Endothelial cell of umbilical vein (primary cell): ENCODE measurements around the gene ETNK2. TPM values are rescaled to one million over a fixed set of nuclear protein-coding genes. Genes with fewer than 3 reads are reported as not detected.

Source experiments
- BruUV-seq: library from RNA; stranded (reverse); fragments of 400-500 nt; replicated peaks from 2 replicates; lab custom pipeline; 2021; lab: Mats Ljungman, UMichigan
- CTCF ChIA-PET: fragments of 300-600, 350-600 bp; sonication (Branson Sonifier 250); formaldehyde crosslinking; loops from one replicate; lab custom pipeline; 2021; ENCODE audit warnings: antibody characterized with exemption, inconsistent platforms; lab: Charles Lee
- POLR2A ChIA-PET: fragments of 300-600, 350-600 bp; sonication (Branson Sonifier 250); formaldehyde crosslinking; loops from one replicate; lab custom pipeline; 2021; ENCODE audit warnings: antibody characterized with exemption, inconsistent platforms; lab: Charles Lee
- DNase-seq: peaks from one replicate; pipeline ENCODE4 v3.0.0-alpha.2; 2011; ENCODE audit warnings: low read depth, low spot score
- FAIRE-seq: peaks from 2 replicates; lab custom pipeline; 2011; peaks lifted over from hg19 to GRCh38; lab: Jason Lieb, UNC
- H2AFZ ChIP-seq: 2 replicates; pipeline ENCODE4 v1.6.0; 2012; ENCODE audit warnings: low read depth, low read length, control low read depth, inconsistent platforms
- H3K27ac ChIP-seq: 2 replicates; pipeline ENCODE4 v1.5.1; 2011; ENCODE audit warnings: low read depth, mild to moderate bottlenecking, control low read depth, low read length, moderate library complexity; ENCODE audit not compliant: insufficient read depth
- H3K27me3 ChIP-seq, 2 experiments: 2 replicates each; pipeline versions ENCODE4 v1.6.0 to v1.6.1; 2011; ENCODE audit warnings: low read length in 2 of 2, mixed read lengths in 1 of 2; ENCODE audit not compliant: control insufficient read depth in 2 of 2, insufficient read depth in 2 of 2
- H3K36me3 ChIP-seq, 2 experiments: 2 replicates in 1 of 2; 3 replicates in 1 of 2; pipeline ENCODE4 v1.5.1; 2011; ENCODE audit warnings: low read length in 2 of 2, mild to moderate bottlenecking in 1 of 2, moderate library complexity in 1 of 2; ENCODE audit not compliant: control insufficient read depth in 2 of 2, insufficient read depth in 2 of 2; ENCODE audit errors: extremely low read depth in 1 of 2
- H3K4me1 ChIP-seq: 3 replicates; pipeline ENCODE4 v1.5.1; 2011; ENCODE audit warnings: mild to moderate bottlenecking, low read length; ENCODE audit not compliant: control insufficient read depth, insufficient read depth; ENCODE audit errors: extremely low read depth
- H3K4me2 ChIP-seq: 2 replicates; pipeline ENCODE4 v1.6.1; 2011; ENCODE audit warnings: low read length, control low read depth, mixed read lengths; ENCODE audit not compliant: insufficient read depth
- H3K4me3 ChIP-seq, 3 experiments: fragments of 200-600 bp in 1 of 3; sonication (generic), shearing (Covaris generic) in 1 of 3; replicated peaks in 1 of 3; 2 replicates each; pipeline ENCODE4 v1.5.1; 2011 to 2016; ENCODE audit warnings: control low read depth in 3 of 3, low read length in 3 of 3, mild to moderate bottlenecking in 2 of 3, inconsistent platforms in 1 of 3, low read depth in 1 of 3, moderate library complexity in 1 of 3; ENCODE audit not compliant: insufficient read depth in 1 of 3
- H3K79me2 ChIP-seq: 2 replicates; pipeline ENCODE4 v1.6.0; 2012; ENCODE audit warnings: low read length, inconsistent platforms; ENCODE audit not compliant: control insufficient read depth, insufficient read depth
- H3K9ac ChIP-seq: replicated peaks from 2 replicates; pipeline ENCODE3; 2011; ENCODE audit warnings: low read length, control low read depth; ENCODE audit not compliant: insufficient read depth; ENCODE audit errors: extremely low read depth
- H3K9me1 ChIP-seq: replicated peaks from 3 replicates; pipeline ENCODE4 v1.6.0; 2011; ENCODE audit warnings: mild to moderate bottlenecking, low read length; ENCODE audit not compliant: control insufficient read depth, insufficient read depth; ENCODE audit errors: extremely low read depth
- H3K9me3 ChIP-seq: replicated peaks from 2 replicates; pipeline ENCODE4 v1.5.1; 2012; ENCODE audit warnings: low read length, inconsistent platforms; ENCODE audit not compliant: control insufficient read depth, insufficient read depth
- H4K20me1 ChIP-seq: replicated peaks from 2 replicates; pipeline ENCODE3; 2011; ENCODE audit warnings: mild to moderate bottlenecking, low read length; ENCODE audit not compliant: control insufficient read depth, insufficient read depth; ENCODE audit errors: extremely low read depth
- FOS ChIP-seq: IDR thresholded peaks from 2 replicates; pipeline ENCODE4 v1.6.1; 2011; ENCODE audit warnings: mild to moderate bottlenecking, low read length, moderate library complexity, borderline replicate concordance; ENCODE audit not compliant: insufficient read depth
- GATA2 ChIP-seq: IDR thresholded peaks from 2 replicates; pipeline ENCODE4 v1.7.0; 2011; ENCODE audit warnings: low read depth, mild to moderate bottlenecking, moderate library complexity, mixed read lengths, low read length; ENCODE audit not compliant: insufficient read length, insufficient read depth
- MAX ChIP-seq: IDR thresholded peaks from 2 replicates; pipeline ENCODE4 v1.6.1; 2011; ENCODE audit not compliant: insufficient read depth, insufficient read length
- MYC ChIP-seq: IDR thresholded peaks from one replicate; pipeline ENCODE4 v1.6.1; 2011; ENCODE audit warnings: mild to moderate bottlenecking, low read depth, low read length
- POLR2A ChIP-seq: IDR thresholded peaks from 2 replicates; pipeline ENCODE4 v1.6.1; 2012; ENCODE audit warnings: low read depth, mild to moderate bottlenecking, control low read depth, low read length
- POLR2AphosphoS5 ChIP-seq: IDR thresholded peaks from 2 replicates; pipeline ENCODE4 v1.6.1; 2012; ENCODE audit warnings: low read depth, mild to moderate bottlenecking, control low read depth, low read length, moderate library complexity; ENCODE audit not compliant: insufficient read depth
- dilution Hi-C: fragments of 300-500 bp; cut with MboI; formaldehyde crosslinking; loops from one replicate; pipeline ENCODE4 v1.15.0; 2019; ENCODE audit warnings: low sequenced_read_pairs; ENCODE audit not compliant: extremely low pct_ligation_motif_present
- intact Hi-C: fragments of 100-400 bp; cut with micrococcal nuclease; formaldehyde crosslinking; loops from one replicate; pipeline ENCODE4 v1.10.0; 2022
- polyA plus RNA-seq, 4 experiments: library from polyadenylated mRNA; depleted of rRNA in 3 of 4; stranded (reverse) in 3 of 4; unstranded in 1 of 4; fragments of >200 nt; gene quantifications; 2 replicates each; pipeline versions ENCODE4 v1.2.1 to v1.2.3, GENCODE V29; 2011 to 2012; ENCODE audit warnings: missing spikeins in 1 of 4
- total RNA-seq: library from RNA; stranded (reverse); gene quantifications from 2 replicates; pipeline ENCODE4 v1.2.3, GENCODE V29; 2021

Gene ETNK2
- total and polyA plus RNA-seq, 2 donors (not counting 3 experiments of a cell fraction or from before 2014, with no cell fraction given) = 13.5 to 27.5 TPM

- Histone ChIP-seq H3K27ac (peak overlapping the region; percentile 87), H3K9me1 (no peaks in the 10 kb centered on the region), H4K20me1 (no peaks in the 10 kb centered on the region), H2AFZ (peak overlapping the region; percentile 72), H3K79me2 (no peaks in the 10 kb centered on the region), H3K4me2 (no peak overlapping the region), H3K36me3 (no peaks in the 10 kb centered on the region), H3K4me3 (no peak overlapping the region), H3K9me3 (no peaks in the 10 kb centered on the region), H3K27me3 (no peaks in the 10 kb centered on the region), H3K4me1 (peaks cover 32% of the 10 kb centered on the region), H3K9ac (no peak overlapping the region)
- DNase-seq (no peak), FAIRE-seq (no peak)
- TF ChIP-seq MYC (no peak), MAX (no peak), GATA2 (no peak)
- ChIA-PET POLR2A (no interaction called here), CTCF (interaction anchor here (3.8 to 11.0 kb wide), 2 partner anchors 10 to 26 kb away, joined by 86 to 770 read pairs; partner anchors contain the start of gene REN)
- dilution Hi-C loops = no loop called here
- intact Hi-C loops = no loop called here
- no TSS peak for BruUV-seq
Observed at GRCh38 chr1:204197068-204197467, 45.2 kb upstream of the ETNK2 start.

- TF ChIP-seq POLR2A = no peak
- TF ChIP-seq MAX = no peak
- TF ChIP-seq POLR2AphosphoS5 = no peak
- no peak for TF ChIP-seq FOS
- TF ChIP-seq MYC = no peak
- Histone ChIP-seq H3K4me1 (peaks cover 39% of the 10 kb centered on the region), H2AFZ (peak within 1 kb of the TSS; percentile 72), H3K27me3 (no peaks in the 10 kb centered on the region), H4K20me1 (no peaks in the 10 kb centered on the region), H3K27ac (peak within 1 kb of the TSS; percentile 87), H3K4me2 (no peak within 1 kb of the TSS), H3K9ac (no peak within 1 kb of the TSS), H3K9me3 (no peaks in the 10 kb centered on the region), H3K36me3 (no peaks in the 10 kb centered on the region), H3K9me1 (no peaks in the 10 kb centered on the region), H3K79me2 (no peaks in the 10 kb centered on the region), H3K4me3 (no peak within 1 kb of the TSS)
- intact Hi-C loops = no loop called here
- peak; percentile 55 for FAIRE-seq
- DNase-seq = no peak
- dilution Hi-C loops = no loop called here
- ChIA-PET POLR2A (no interaction called here), CTCF (interaction anchor here (3.8 kb wide), 1 partner anchor 10 kb away, joined by 86 read pairs; no protein-coding TSS in a partner anchor)
- no TSS peak for BruUV-seq
Observed at GRCh38 chr1:204196068-204196795, 44.4 kb upstream of the ETNK2 start, which contains the start of gene KISS1. TSS of gene KISS1 (minus strand) at chr1:204196491. CDS start at chr1:204192876, 3,615 bp downstream.
